ENCODE measurements around the gene ZNF579. TPM values are rescaled to one million over a fixed set of nuclear protein-coding genes. Genes with fewer than 3 reads are reported as not detected.

The ZNF579 gene, protein sequence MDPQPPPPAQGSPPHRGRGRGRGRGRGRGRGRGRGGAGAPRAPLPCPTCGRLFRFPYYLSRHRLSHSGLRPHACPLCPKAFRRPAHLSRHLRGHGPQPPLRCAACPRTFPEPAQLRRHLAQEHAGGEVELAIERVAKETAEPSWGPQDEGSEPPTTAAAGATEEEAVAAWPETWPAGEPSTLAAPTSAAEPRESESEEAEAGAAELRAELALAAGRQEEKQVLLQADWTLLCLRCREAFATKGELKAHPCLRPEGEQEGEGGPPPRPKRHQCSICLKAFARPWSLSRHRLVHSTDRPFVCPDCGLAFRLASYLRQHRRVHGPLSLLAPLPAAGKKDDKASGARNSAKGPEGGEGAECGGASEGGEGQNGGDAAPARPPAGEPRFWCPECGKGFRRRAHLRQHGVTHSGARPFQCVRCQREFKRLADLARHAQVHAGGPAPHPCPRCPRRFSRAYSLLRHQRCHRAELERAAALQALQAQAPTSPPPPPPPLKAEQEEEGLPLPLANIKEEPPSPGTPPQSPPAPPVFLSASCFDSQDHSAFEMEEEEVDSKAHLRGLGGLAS
- total RNA-seq, result 2.6 and 4.1 TPM in 2 replicates

DNA sequence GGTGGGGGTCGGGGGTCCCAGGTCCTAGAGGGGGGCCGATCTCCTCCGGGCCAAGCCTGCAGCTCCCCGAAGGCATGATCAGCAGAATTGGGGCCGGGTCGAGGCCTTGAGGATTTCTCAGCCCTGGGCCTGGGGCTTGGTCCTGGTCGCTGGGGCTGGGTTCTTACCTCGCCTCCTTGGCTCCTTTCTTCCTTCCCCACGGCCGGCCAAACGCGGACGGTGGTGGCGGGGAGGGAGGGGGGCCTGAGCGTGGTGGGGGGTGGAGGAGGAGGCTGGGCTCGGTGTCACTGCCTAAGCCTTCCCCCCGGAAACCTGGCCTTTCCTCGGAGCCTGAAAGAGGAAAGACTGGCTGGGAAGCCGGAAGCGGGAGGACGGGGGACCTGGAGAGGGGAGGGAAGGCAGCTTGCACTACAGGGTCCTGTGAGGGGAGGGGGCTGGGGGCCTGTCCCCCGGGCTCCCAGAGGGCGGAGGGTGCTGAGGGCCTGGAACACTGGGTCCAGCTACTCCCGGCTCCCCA is at the start of gene ZNF579:
ZNF579 (minus strand) TSS at position 221 of the 517 bp plus-strand sequence. CDS start 1,209 bp downstream, outside the sequence.
- DNase-seq (ENCODE audit: low read depth, low spot score), result peak; percentile 70

DNA sequence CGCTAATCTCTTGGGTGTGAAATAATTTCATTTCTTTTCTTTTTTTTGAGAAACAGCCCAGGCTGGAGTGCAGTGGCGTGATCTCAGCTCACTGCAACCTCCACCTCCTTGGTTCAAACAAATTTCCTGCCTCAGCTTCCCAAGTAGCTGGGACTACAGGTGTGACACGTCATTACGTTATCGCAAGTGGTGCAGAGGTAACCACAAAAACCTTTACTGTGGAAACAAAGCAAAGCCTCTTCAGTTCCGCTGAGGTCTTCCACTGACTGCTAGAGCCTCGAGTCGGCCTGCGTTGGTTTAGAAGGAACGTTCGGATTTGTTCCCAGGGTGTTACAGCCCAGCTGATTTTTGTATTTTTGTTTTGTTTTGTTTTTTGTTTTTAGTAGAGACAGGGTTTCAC is 45.7 kb upstream of the ZNF579 start:
- no peak for DNase-seq (ENCODE audit: low read depth, low spot score)

DNA sequence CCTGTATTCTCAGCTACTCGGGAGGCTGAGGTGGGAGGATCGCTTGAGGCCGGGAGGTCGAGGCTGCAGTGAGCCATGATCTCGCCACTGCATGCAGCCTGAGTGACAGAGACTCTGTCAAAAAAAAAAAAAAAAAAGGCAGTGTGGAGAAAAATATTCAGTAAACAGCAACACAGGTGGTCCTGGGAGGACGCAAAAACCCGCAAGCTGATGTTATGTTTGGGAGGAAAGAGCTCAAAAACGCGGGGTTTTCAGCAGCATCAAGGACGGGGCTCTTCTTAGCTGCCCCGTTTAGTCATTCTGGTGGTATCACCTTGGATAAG is 44.3 kb upstream of the ZNF579 start:
- no peak for DNase-seq (ENCODE audit: low read depth, low spot score)

DNA sequence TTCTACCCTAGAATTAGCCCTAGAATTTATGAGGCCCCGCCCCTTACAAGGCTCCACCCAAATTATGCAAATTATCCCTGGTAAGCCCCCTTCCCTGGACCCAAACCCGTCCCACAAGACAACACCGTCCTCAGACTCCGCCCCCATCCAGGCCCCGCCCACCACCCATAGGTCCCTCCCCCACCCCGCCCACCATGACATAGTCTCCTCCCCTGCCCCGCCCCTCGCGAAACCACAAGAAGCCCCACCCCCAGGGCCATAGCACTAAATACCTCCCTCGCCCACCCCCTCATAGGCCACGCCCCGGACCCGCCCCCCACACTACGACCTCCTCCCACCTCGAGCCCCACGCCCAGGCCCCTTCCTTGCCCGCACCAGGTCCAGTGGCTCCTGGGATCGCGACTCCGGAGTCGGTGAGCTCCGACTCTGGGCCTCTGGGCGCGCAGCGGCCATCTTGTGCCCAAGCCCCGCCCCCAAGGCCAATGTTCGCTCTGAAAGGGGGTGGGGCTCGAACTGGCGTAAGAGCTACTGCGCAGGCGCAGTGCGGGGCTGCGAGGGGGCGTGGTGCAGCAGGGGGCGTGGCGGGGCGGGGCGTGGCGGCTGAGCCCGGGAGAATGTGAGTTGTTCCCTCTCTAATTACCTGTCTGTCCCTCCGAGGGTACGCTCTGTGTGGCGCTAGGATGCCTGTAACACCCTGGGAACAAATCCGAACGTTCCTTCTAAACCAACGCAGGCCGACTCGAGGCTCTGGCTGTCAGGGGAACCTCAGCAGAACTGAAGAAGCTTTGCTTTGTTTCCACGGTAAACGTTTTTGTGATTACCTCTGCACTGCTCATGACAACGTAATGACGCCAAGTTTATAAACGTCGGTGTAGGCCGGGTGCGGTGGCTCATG is 43.7 kb upstream of the ZNF579 start, which contains the start of gene ZNF784:
ZNF784 (minus strand) TSS at position 458 of the 895 bp plus-strand sequence; CDS start at position 453, 5 bp downstream.
- peak; percentile 64 for DNase-seq (ENCODE audit: low read depth, low spot score)

DNA sequence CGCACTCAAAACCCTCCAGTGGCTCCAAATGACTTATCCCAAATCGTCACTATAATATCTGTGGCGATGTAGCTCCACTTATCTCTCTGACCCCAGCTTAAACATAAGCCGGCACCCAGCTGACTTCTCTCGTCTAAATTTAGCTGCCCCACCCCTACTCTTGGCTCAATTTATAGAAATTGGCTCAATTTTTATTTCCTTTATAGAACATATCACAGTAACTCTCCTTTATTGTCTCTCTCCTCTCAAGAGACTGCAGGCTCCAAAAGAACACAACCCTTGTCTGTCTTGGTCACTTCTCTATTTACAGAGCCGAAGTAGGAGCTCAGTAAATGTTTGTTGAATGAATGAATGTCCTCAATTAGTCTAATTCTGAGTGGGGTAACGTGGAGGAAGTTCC is 42.9 kb upstream of the ZNF579 start:
- no peak for DNase-seq (ENCODE audit: low read depth, low spot score)

DNA sequence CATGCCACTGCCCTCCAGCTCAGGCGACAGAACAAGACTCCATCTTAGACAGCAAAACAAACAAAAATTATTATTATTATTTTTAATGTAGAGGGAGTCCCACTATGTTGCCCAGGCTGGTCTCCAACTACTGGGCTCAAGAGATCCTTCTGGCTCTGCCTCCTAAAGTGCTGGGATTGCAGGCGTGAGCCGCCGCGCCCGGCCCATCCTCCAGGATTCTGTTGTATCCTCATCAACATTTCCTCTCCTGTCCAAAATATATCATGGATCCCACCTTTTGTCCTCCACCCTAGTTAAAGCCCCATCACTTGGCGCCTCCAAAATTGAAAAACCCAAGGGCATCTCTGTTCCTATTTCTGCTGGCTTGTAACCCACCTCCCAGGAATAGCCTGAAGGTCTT is 42.5 kb upstream of the ZNF579 start:
- DNase-seq (ENCODE audit: low read depth, low spot score), result no peak

DNA sequence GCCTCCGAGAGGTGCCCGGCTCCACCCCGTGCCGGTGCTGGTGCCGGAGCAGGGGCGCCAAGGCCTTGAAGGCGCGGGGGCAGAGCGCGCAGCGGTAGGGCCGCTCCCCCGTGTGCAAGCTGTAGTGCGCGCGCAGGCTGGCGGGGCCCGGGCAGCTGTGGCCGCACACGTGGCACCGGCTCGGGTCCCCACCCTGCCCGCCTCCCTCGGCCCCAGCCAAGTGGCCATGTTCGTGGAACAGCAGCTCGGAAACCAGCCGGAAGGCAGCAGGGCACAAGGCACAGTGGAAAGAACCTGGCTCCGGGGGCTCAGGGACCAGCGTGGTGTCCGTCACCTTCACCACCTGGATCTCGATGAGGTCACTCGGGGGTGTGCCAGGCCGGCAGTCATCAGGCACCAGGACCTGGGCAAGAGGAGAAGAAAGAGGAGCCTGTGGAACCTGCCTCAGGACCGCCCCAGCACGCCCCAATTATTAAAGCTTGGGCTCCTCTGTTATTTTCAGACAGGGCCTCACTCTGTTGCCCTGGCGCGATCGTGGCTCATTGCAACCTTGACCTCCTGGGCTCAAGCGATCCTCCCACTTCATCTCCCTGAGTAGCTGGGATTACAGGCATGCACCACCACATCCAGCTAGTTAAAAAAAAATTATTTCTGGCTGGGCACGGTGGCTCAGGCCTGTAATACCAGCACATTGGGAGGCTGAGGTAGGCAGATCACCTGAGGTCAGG is 41.8 kb upstream of the ZNF579 start:
- DNase-seq (ENCODE audit: low read depth, low spot score), result no peak

DNA sequence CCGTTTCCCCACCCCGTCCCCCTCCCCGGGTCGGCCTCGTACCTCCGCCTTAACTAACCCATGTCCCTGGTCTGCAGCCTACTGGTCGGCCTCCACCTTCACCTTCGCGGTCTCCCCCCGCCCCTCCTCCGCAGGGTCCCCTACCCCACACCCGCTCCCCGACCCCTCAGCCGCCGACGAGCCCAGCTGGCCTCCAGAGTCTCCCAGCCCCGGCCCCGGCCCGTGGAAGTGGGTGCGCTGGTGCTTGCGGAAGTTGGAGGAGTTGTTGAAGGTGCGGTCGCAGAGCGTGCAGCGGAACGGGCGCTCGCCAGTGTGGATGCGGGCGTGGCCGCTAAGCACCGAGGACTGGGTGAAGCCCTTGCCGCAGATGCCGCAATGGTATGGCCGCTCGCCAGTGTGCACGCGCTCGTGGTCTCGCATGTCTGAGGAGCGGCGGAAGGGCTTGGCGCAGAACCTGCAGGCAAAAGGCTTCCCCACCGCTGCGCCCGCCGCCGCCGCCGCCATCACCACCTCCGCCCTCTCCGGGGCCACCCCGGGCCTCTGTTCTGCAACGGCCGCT is 41.1 kb upstream of the ZNF579 start:
- no peak for DNase-seq (ENCODE audit: low read depth, low spot score)

DNA sequence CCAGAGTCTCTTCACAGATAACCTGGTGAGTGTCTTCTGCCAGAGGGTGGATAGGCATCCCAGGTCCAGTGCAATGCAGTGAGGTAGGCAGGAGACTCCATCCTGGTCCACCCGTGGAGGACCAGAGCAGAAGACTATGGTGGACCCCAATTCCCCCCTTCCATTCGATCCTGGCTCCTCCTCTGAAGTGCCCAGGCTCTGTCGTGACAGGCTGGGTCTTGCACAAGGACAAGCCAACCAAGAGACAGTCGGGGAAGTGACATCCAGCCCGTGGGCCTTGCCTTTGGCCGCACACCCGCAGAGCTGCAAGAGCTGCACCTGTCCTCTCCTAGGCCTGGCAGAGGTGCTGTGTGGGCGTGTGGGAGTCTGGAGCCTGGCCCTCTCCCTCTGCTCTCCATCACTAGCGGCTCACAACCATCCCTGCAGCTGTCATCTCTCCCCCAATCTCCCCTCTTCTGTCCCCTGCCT is 40.6 kb upstream of the ZNF579 start:
- DNase-seq (ENCODE audit: low read depth, low spot score), result no peak

DNA sequence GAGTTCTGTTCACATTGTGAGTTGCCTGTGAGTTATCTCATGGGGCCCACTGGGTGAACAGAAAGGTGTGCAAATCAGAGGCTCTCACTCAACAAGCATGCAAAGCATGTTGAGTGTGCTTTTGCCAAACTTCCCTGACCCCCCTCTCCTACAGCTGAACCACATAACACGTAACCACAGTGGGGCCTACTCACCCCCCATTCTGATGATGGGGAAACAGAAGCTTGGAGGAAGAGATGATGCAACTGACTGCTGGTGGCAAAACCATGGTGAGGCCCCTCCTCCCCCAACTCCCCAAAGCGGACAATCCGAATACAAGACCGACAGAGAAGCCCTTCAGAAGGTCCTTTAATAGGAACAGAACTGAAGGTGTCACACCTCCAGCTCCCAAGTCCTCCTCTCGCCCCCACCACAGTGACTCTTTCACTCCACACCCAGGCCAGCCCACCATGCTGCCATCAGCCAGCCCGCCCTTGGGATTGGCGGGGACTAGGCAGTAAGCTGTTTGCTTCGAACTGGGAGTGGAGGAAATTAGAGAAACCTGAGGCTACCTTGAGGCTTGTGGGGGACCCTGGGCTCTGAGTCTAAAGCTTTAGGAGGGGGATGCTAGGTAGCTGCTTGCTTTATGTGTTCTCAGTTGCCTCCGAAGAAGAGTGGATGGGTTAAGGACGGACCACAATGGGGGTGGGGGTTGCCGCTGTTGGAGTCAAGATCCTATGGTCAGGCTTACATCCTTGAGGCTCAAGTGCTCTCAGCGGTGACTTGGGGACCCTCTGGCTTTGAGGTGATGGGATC is 40.0 kb upstream of the ZNF579 start:
- no peak for DNase-seq (ENCODE audit: low read depth, low spot score)

DNA sequence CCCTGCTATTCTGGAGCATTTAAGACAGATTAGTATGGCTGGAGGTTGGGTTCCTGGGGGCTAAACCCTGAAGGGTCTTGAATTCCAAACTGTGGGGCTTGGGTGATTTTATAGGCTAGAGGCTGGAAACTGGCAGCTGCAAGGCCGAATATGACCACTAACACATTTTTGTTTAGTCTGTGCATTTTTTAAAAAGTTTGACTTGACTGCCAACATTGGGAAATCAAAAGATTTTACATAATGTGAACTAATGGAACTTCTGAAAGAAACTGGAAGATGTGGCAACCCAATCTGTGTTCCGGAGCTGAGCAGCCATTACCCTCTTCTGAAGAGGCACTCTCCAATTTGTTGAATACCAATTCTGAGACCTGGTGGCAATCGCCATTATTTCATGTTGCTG is 38.6 kb upstream of the ZNF579 start:
- no peak for DNase-seq (ENCODE audit: low read depth, low spot score)

DNA sequence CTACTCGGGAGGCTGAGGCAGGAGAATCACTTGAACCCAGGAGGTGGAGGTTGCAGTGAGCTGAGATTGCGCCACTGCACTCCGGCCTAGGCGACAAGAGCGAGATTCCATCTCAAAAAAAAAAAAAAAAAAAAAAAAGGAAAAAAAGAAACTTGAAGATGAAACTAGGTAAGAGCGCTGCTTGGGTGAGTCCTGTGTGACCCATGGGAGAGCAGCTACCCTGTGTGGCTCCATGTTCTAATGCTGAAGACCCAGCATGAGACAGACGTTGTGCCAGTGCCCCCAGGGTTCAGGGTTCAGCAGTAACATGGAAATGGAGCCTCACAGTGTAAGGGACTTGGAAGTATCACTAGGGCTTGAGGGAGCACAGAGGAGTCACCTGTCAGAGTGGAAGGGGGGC is 37.8 kb upstream of the ZNF579 start:
- no peak for DNase-seq (ENCODE audit: low read depth, low spot score)

DNA sequence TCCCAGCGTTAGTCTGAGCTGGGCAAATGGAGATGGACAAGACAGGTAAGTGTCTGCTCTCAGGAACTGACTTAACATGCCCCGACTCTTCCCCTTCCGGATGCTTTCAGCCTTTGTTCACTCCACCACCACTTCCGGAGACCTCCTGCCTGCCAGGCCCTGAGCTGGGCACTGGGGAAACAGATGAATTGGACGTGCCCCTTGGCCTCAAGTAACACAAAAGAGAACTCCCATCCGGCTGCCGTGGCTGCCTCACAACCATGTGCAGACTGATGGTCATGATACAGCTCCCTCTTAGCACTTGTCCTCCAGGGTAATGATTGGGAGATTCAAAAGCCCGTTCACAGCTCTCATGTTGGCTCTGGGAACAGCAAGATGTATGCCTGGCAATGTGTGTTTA is 36.8 kb upstream of the ZNF579 start:
- DNase-seq (ENCODE audit: low read depth, low spot score), result no peak

DNA sequence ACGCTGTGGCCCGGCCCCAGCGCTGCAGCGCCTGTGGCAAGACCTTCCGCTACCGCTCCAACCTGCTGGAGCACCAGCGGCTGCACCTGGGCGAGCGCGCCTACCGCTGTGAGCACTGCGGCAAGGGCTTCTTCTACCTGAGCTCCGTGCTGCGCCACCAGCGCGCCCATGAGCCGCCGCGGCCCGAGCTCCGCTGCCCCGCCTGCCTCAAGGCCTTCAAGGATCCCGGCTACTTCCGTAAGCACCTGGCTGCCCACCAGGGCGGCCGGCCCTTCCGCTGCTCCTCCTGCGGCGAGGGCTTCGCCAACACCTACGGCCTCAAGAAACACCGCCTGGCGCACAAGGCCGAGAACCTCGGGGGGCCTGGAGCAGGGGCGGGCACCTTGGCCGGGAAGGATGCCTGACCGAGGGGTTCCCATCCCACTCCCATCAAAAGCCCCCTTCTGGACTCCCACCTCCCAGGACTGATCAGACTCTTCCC is 35.8 kb upstream of the ZNF579 start:
- DNase-seq (ENCODE audit: low read depth, low spot score), result no peak

DNA sequence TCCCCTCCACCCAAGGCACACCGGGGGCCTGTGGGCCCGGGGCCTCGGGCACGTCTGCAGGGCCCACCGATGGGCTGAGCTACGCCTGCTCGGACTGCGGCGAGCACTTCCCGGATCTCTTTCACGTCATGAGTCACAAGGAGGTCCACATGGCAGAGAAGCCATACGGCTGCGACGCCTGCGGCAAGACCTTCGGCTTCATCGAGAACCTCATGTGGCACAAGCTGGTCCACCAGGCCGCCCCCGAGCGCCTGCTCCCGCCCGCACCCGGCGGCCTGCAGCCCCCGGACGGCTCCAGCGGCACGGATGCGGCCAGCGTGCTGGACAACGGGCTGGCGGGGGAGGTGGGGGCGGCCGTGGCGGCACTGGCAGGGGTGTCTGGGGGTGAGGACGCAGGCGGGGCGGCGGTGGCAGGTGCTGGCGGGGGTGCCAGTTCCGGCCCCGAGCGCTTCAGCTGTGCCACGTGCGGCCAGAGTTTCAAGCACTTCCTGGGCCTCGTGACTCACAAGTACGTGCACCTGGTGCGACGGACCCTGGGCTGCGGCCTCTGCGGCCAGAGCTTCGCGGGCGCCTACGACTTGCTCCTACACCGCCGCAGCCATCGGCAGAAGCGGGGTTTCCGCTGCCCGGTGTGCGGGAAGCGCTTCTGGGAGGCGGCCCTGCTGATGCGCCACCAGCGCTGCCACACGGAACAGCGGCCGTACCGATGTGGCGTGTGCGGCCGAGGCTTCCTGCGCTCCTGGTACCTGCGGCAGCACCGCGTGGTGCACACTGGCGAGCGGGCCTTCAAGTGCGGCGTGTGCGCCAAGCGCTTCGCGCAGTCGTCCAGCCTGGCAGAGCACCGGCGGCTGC is 35.1 kb upstream of the ZNF579 start:
- no peak for DNase-seq (ENCODE audit: low read depth, low spot score)

DNA sequence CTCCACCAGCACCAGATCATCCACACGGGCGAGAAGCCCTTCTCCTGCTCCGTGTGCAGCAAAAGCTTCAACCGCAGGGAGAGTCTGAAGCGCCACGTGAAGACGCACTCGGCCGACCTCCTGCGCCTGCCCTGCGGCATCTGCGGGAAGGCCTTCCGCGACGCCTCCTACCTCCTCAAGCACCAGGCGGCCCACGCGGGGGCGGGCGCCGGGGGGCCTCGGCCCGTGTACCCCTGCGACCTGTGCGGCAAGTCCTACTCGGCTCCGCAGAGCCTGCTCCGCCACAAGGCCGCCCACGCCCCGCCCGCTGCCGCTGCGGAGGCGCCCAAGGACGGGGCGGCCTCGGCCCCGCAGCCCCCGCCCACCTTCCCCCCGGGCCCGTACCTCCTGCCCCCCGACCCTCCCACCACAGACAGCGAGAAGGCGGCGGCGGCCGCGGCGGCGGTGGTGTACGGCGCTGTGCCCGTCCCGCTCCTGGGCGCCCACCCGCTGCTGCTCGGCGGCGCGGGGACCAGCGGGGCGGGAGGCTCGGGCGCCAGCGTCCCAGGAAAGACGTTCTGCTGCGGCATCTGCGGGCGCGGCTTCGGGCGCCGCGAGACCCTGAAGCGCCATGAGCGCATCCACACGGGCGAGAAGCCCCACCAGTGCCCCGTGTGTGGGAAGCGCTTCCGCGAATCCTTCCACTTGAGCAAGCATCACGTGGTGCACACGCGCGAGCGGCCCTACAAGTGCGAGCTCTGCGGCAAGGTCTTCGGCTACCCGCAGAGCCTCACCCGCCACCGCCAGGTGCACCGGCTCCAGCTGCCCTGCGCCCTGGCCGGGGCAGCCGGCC is 34.3 kb upstream of the ZNF579 start:
- DNase-seq (ENCODE audit: low read depth, low spot score), result no peak

DNA sequence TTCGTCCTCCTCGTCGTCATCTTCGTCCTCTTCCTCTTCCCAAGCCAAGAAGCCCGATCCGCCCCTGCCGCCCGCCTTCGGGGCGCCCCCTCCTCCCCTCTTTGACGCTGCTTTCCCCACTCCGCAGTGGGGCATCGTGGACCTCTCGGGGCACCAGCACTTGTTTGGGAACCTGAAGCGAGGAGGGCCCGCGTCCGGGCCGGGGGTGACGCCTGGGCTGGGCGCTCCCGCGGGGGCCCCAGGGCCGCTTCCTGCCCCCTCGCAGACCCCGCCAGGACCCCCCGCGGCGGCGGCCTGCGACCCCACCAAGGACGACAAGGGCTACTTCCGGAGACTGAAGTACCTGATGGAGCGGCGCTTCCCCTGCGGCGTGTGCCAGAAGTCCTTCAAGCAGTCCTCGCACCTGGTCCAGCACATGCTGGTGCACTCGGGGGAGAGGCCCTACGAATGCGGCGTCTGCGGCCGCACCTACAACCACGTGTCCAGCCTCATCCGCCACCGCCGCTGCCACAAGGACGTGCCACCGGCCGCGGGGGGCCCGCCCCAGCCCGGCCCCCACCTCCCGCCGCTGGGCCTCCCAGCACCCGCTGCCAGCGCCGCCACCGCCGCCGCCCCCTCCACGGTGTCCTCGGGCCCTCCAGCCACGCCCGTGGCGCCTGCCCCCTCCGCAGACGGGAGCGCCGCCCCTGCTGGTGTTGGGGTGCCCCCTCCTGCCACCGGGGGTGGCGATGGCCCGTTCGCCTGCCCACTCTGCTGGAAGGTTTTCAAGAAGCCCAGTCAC is 33.5 kb upstream of the ZNF579 start:
- no peak for DNase-seq (ENCODE audit: low read depth, low spot score)
